GM12878 (cell line): ENCODE results near the gene SMARCD1. TPM values are rescaled to one million over a fixed set of nuclear protein-coding genes. Genes with fewer than 3 reads are reported as not detected.

Experiments used
- ATAC-seq: fragments of 200-7000 bp; cut with Tn5 transposase; 3 replicates; pipeline ENCODE4 v1.9.1; 2020; ENCODE audit warnings: mild to moderate bottlenecking, moderate library complexity
- BruUV-seq: library from RNA; stranded (reverse); fragments of 400-500 nt; replicated peaks from 2 replicates; lab custom pipeline; 2021; lab: Mats Ljungman, UMichigan
- CTCF ChIA-PET: fragments of 300-600 bp; sonication (Branson Sonifier 250); formaldehyde crosslinking; extraction: SDS; loops from one replicate; lab custom pipeline; 2021; ENCODE audit warnings: inconsistent platforms; lab: Yijun Ruan, JAX
- POLR2A ChIA-PET: fragments of 350-600 bp; formaldehyde crosslinking; extraction: SDS; loops from one replicate; lab custom pipeline; 2021; ENCODE audit warnings: inconsistent platforms; lab: Charles Lee
- RAD21 ChIA-PET: fragments of 300-600 bp; sonication (Branson Sonifier 250); formaldehyde crosslinking; loops from one replicate; lab custom pipeline; 2023; ENCODE audit warnings: antibody characterized with exemption; ENCODE audit not compliant: unreplicated experiment; lab: Charles Lee
- SMC1A ChIA-PET: fragments of 300-600 bp; sonication (Branson Sonifier 250); formaldehyde crosslinking; loops from one replicate; lab custom pipeline; 2023; ENCODE audit not compliant: unreplicated experiment, uncharacterized antibody; lab: Charles Lee
- DNase-seq: peaks from one replicate; pipeline ENCODE4 v3.0.0-alpha.2; 2011; ENCODE audit warnings: low read depth, low spot score
- FAIRE-seq: peaks from 3 replicates; lab custom pipeline; 2011; peaks lifted over from hg19 to GRCh38; lab: Jason Lieb, UNC
- H2AFZ ChIP-seq: 2 replicates; pipeline ENCODE4 v1.6.0; 2011; ENCODE audit warnings: low read depth, low read length, control low read depth; ENCODE audit not compliant: control insufficient read depth
- H3K27ac ChIP-seq: 2 replicates; pipeline ENCODE4 v1.5.1; 2011; ENCODE audit warnings: control low read depth; ENCODE audit not compliant: control insufficient read depth, insufficient read depth
- H3K27me3 ChIP-seq, 2 experiments: replicated peaks in 1 of 2; 2 replicates each; pipeline versions ENCODE4 v1.6.0 to v1.6.1; 2011; ENCODE audit warnings: low read length in 1 of 2; ENCODE audit not compliant: control insufficient read depth in 2 of 2, insufficient read depth in 2 of 2
- H3K36me3 ChIP-seq, 2 experiments: 2 replicates each; pipeline ENCODE4 v1.5.1; 2011; ENCODE audit warnings: low read length in 1 of 2; ENCODE audit not compliant: control insufficient read depth in 2 of 2, insufficient read depth in 2 of 2
- H3K4me1 ChIP-seq: 2 replicates; pipeline ENCODE4 v1.6.1; 2011; ENCODE audit warnings: mild to moderate bottlenecking, low read length, moderate library complexity, mixed read lengths; ENCODE audit not compliant: control insufficient read depth, insufficient read depth
- H3K4me2 ChIP-seq: 2 replicates; pipeline ENCODE4 v1.6.0; 2011; ENCODE audit warnings: control low read depth; ENCODE audit not compliant: control insufficient read depth, insufficient read depth
- H3K4me3 ChIP-seq: fragments of 200-600 bp; sonication (generic); 2 replicates; pipeline ENCODE4 v1.5.1; 2016
- H3K79me2 ChIP-seq: 2 replicates; pipeline ENCODE4 v1.6.0; 2011; ENCODE audit warnings: low read length; ENCODE audit not compliant: control insufficient read depth, insufficient read depth
- H3K9ac ChIP-seq: 2 replicates; pipeline ENCODE4 v1.8.0; 2011; ENCODE audit warnings: low read length, control low read depth, mixed read lengths; ENCODE audit not compliant: control insufficient read depth, insufficient read depth
- H3K9me3 ChIP-seq: replicated peaks from 3 replicates; pipeline ENCODE4 v1.5.1; 2011; ENCODE audit warnings: mild to moderate bottlenecking, low read length; ENCODE audit not compliant: control insufficient read depth, insufficient read depth
- H4K20me1 ChIP-seq: 2 replicates; pipeline ENCODE4 v1.6.0; 2011; ENCODE audit not compliant: control insufficient read depth, insufficient read depth
- ATF3 ChIP-seq: IDR thresholded peaks from 2 replicates; pipeline ENCODE4 v1.6.1; 2011; ENCODE audit warnings: low read depth, mild to moderate bottlenecking, low read length, moderate library complexity, borderline replicate concordance; ENCODE audit errors: extremely low read depth
- CREM ChIP-seq: IDR thresholded peaks from 2 replicates; pipeline ENCODE4 v1.6.1; 2014; ENCODE audit warnings: antibody characterized with exemption, low read depth
- IKZF1 ChIP-seq: fragments of 450-650 bp; conservative IDR thresholded peaks from 2 replicates; pipeline ENCODE4 v1.6.1; 2017; ENCODE audit warnings: antibody characterized with exemption, mild to moderate bottlenecking
- JUND ChIP-seq: IDR thresholded peaks from 2 replicates; pipeline ENCODE4 v1.6.1; 2012; ENCODE audit warnings: low read depth, mild to moderate bottlenecking, low read length, improper control_type of control experiment, moderate library complexity
- NRF1 ChIP-seq: conservative IDR thresholded peaks from 2 replicates; pipeline ENCODE4 v1.6.1; 2011; ENCODE audit warnings: mild to moderate bottlenecking, low read depth, low read length, improper control_type of control experiment
- RB1 ChIP-seq: fragments of 450-650 bp; formaldehyde crosslinking; IDR thresholded peaks from 2 replicates; pipeline ENCODE4 v1.6.1; 2017; ENCODE audit warnings: mild to moderate bottlenecking, borderline replicate concordance
- RCOR1 ChIP-seq: conservative IDR thresholded peaks from 2 replicates; pipeline ENCODE4 v1.6.1; 2012; ENCODE audit warnings: low read depth, low read length, improper control_type of control experiment
- REST ChIP-seq: IDR thresholded peaks from 2 replicates; pipeline ENCODE4 v1.6.1; 2012; ENCODE audit warnings: mild to moderate bottlenecking, low read depth, low read length
- ZBED1 ChIP-seq: IDR thresholded peaks from 2 replicates; pipeline ENCODE4 v1.6.1; 2016; ENCODE audit warnings: borderline replicate concordance
- ZNF687 ChIP-seq: fragments of 450-650 bp; IDR thresholded peaks from 2 replicates; pipeline ENCODE4 v1.6.1; 2017; ENCODE audit warnings: mild to moderate bottlenecking, moderate library complexity
- WGBS: methylation state at CpG from one replicate; pipeline ENCODE4 v1.1.6; 2016; ENCODE audit warnings: low lambda C conversion rate; ENCODE audit not compliant: insufficient replicate concordance, insufficient coverage; ENCODE audit errors: missing lambda C conversion rate; 5-methylcytosine and 5-hydroxymethylcytosine counted together
- in situ Hi-C: fragments of 300-500 bp; cut with MboI; formaldehyde crosslinking; loops from 9 replicates; pipeline ENCODE4 v1.14.3; 2018; ENCODE audit warnings: mixed read lengths
- intact Hi-C: fragments of 100-400 bp; cut with micrococcal nuclease; formaldehyde crosslinking; loops from one replicate; pipeline ENCODE4 v1.14.2; 2022; ENCODE audit not compliant: unreplicated experiment
- polyA plus RNA-seq, 11 experiments: library from polyadenylated mRNA; depleted of rRNA in 4 of 11; unstranded in 6 of 11; stranded (reverse) in 5 of 11; fragments of >200 nt; fragmentation: Nextera tagmentation in 4 of 11; fragmentation: Illumina TruSeq in 1 of 11; extraction: Ambion mirVana in 4 of 11; extraction: Trizol in 1 of 11; gene quantifications; 1 replicate in 1 of 11; 2 replicates in 10 of 11; pipeline versions ENCODE4 v1.2.1 to v1.2.3, GENCODE V29; 2011 to 2016; ENCODE audit warnings: inconsistent platforms in 2 of 11, missing spikeins in 2 of 11, low read depth in 1 of 11
- total RNA-seq, 4 experiments: library from RNA; depleted of rRNA in 3 of 4; stranded (reverse); fragments of >200 nt in 3 of 4; fragmentation: Illumina TruSeq in 1 of 4; extraction: Trizol in 1 of 4; gene quantifications; 2 replicates each; pipeline versions ENCODE4 v1.2.1 to v1.2.3, GENCODE V29; 2013 to 2021

The SMARCD1 gene
- total and polyA plus RNA-seq, 10 of the 15 experiments (the other 5 are each of a cell fraction or from before 2014, with no cell fraction given), result 1.4 to 92.4 (median 58.9) TPM

- no peak for TF ChIP-seq REST
- peak; percentile 58; the same call in 1 of the 2 replicates for TF ChIP-seq IKZF1
- TF ChIP-seq, all 136 proteins: peak for 14
These were observed 25.1 kb downstream of the SMARCD1 start (continued) for GRCh38 chr12:50110127-50110761.

- Histone ChIP-seq H2AFZ (peak overlapping the region; percentile 78), H3K4me3 (peak overlapping the region; percentile 73), H3K9me3 (no peaks in the 10 kb centered on the region), H3K79me2 (peaks cover 30% of the 10 kb centered on the region), H3K27me3 (no peaks in the 10 kb centered on the region), H3K36me3 (no peaks in the 10 kb centered on the region; a peak in 1 of 4 replicates), H3K4me1 (peaks cover 21% of the 10 kb centered on the region), H4K20me1 (no peaks in the 10 kb centered on the region), H3K4me2 (peak overlapping the region; percentile 99), H3K27ac (peak overlapping the region; percentile 85), H3K9ac (peak overlapping the region; percentile 69)
- ATAC-seq, result peak; percentile 43
- ChIA-PET SMC1A (interaction anchor here (0.8 to 4.8 kb wide), 28 partner anchors 8 to 356 kb away, joined by 3 to 36 read pairs (median 6); partner anchors contain the start of genes CERS5 and SMARCD1), RAD21 (interaction anchor here (0.7 to 5.1 kb wide), 26 partner anchors 8 to 653 kb away, joined by 3 to 66 read pairs (median 5); partner anchors contain the start of genes ATF1, CERS5, GPD1 and RACGAP1), POLR2A (interaction anchor here (0.6 to 5.0 kb wide), 18 partner anchors 12 to 947 kb away, joined by 3 to 72 read pairs (median 6); partner anchors contain the start of genes CERS5, LIMA1, RACGAP1 and SMARCD1), CTCF (interaction anchor here (0.7 to 13.0 kb wide), 46 partner anchors 9 to 1142 kb away, joined by 3 to 257 read pairs (median 9); partner anchors contain the start of genes CERS5, GPD1, RACGAP1 and SMARCD1)
- peak; percentile 48 for DNase-seq
- in situ Hi-C loops, result no loop called here
- BruUV-seq, result no TSS peak
- FAIRE-seq, result peak; percentile 52
- 0% methylated on average over 7 of the region's 7 CpGs for WGBS
- intact Hi-C loops, result loop anchor here (1.0 kb wide), 1 partner anchor 56 kb away; the partner anchor contains the start of gene CERS5
- TF ChIP-seq RCOR1 (no peak), ZNF687 (no peak; the same call in 1 of the 2 replicates), JUND (no peak), NRF1 (no peak), RB1 (no peak), CREM (no peak), ATF3 (no peak), ZBED1 (no peak)
These were observed 25.7 kb downstream of the SMARCD1 start for GRCh38 chr12:50110762-50111351.
